Thymus (tissue), 11 donors: ENCODE measurements around the gene PEPD. TPM values are rescaled to one million over a fixed set of nuclear protein-coding genes. Genes with fewer than 3 reads are reported as not detected.

Source experiments
- DNase-seq, 9 donors: peaks; one replicate each; pipeline ENCODE4 v3.0.0-alpha.2; 2013; ENCODE audit warnings: low spot score in 9 of 9, low read depth in 6 of 9, missing footprints in 1 of 9
- H3K27ac ChIP-seq, 2 donors: one replicate each; pipeline ENCODE4 v1.5.1; 2013; ENCODE audit warnings: control low read depth in 1 of 2, low read depth in 1 of 2, low read length in 1 of 2, mild to moderate bottlenecking in 1 of 2, moderate library complexity in 1 of 2
- H3K27me3 ChIP-seq, 2 donors: one replicate each; pipeline ENCODE4 v1.5.1; 2013; ENCODE audit warnings: low read length in 1 of 2; ENCODE audit not compliant: control insufficient read depth in 2 of 2, insufficient read depth in 1 of 2
- H3K36me3 ChIP-seq, 2 donors: one replicate each; pipeline ENCODE4 v1.5.1; 2013; ENCODE audit warnings: low read length in 1 of 2, mild to moderate bottlenecking in 1 of 2, moderate library complexity in 1 of 2; ENCODE audit not compliant: control insufficient read depth in 2 of 2, insufficient read depth in 2 of 2
- H3K4me1 ChIP-seq, 2 donors: one replicate each; pipeline ENCODE4 v1.5.1; 2013; ENCODE audit warnings: low read length in 2 of 2; ENCODE audit not compliant: control insufficient read depth in 2 of 2, insufficient read depth in 2 of 2
- H3K4me3 ChIP-seq, 2 donors: one replicate each; pipeline ENCODE4 v1.5.1; 2013; ENCODE audit warnings: low read length in 2 of 2, control low read depth in 1 of 2, mild to moderate bottlenecking in 1 of 2
- H3K9me3 ChIP-seq, 2 donors: one replicate each; pipeline ENCODE4 v1.5.1; 2013; ENCODE audit warnings: low read length in 1 of 2, mild to moderate bottlenecking in 1 of 2; ENCODE audit not compliant: control insufficient read depth in 2 of 2, insufficient read depth in 1 of 2
- WGBS: extraction: QIAGEN DNeasy Blood & Tissue Kit; methylation state at CpG from one replicate; pipeline ENCODE4 v1.1.7; 2013; 5-methylcytosine and 5-hydroxymethylcytosine counted together
- polyA plus RNA-seq: library from polyadenylated mRNA; stranded (reverse); fragments of 200-250 nt; gene quantifications from one replicate; pipeline ENCODE4 v1.2.3, GENCODE V29; 2013
- total RNA-seq: library from RNA; stranded (reverse); fragments of 120-200 nt; gene quantifications from one replicate; pipeline ENCODE4 v1.2.4, GENCODE V29; 2013
- donor health status: healthy.

PEPD gene
- total and polyA plus RNA-seq, 2 donors: 24.7 to 42.4 TPM

DNA sequence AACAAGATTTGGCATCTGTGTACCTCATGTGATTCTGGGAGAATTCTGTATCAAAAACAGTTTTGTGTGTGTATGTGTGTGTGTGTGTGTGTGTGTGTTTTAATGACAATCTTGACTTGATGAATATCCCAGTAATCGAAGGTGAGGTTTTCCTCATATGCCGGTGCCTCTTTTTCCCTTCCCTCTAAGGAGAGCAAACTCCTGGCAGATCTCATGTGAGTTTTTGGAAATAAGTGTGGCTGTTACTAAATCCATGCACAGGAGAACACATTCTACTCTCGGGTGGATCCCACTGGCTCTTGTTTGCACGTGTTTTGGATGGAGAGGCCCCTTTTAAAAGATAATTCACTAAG is 177.0 kb downstream of the PEPD start:
- no peaks in the 10 kb centered on the region for H3K36me3 ChIP-seq
- H3K27me3 ChIP-seq: peaks cover 0 to 4% of the 10 kb centered on the region in 2 donors
- no peaks in the 10 kb centered on the region for H3K9me3 ChIP-seq
- WGBS: 74% methylated on average over 4 of the region's 4 CpGs
- H3K4me1 ChIP-seq: no peaks in the 10 kb centered on the region
- no peak overlapping the region for H3K27ac ChIP-seq
- no peak for DNase-seq
- H3K4me3 ChIP-seq: no peak overlapping the region

GRCh38 chr19:33343859-33344572 is 177.6 kb downstream of the PEPD start:
- WGBS: 53% methylated on average over 12 of the region's 12 CpGs
- Histone ChIP-seq H3K9me3 (no peaks in the 10 kb centered on the region), H3K4me1 (no peaks in the 10 kb centered on the region), H3K27ac (no peak overlapping the region), H3K4me3 (no peak overlapping the region), H3K36me3 (no peaks in the 10 kb centered on the region), H3K27me3 (peaks cover 0 to 4% of the 10 kb centered on the region in 2 donors)
- DNase-seq: no peak

DNA sequence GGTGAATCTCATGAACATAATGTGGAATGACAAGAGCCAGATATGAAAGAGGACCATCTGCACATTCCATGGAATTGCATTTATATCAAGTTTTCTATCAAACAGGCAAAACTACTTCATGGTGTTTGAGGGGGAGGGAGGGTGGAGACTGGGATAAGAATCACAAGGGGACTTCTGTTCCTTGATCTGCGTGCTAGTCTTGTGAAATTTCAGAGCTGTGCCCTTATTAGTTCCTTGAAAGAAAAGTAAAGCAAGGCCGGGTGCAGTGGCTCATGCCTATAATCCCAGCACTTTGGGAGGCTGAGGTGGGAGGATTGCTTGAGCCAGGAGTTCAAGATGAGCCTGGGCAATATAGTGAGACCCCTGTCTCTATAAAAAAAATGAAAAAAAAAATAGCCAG is 178.3 kb downstream of the PEPD start:
- no peaks in the 10 kb centered on the region for H3K9me3 ChIP-seq
- H3K27ac ChIP-seq: no peak overlapping the region
- H3K4me1 ChIP-seq: no peaks in the 10 kb centered on the region
- no peak for DNase-seq
- no peaks in the 10 kb centered on the region for H3K36me3 ChIP-seq
- peaks cover 0 to 4% of the 10 kb centered on the region in 2 donors for H3K27me3 ChIP-seq
- H3K4me3 ChIP-seq: no peak overlapping the region
- 98% methylated on average over 2 of the region's 2 CpGs for WGBS

DNA sequence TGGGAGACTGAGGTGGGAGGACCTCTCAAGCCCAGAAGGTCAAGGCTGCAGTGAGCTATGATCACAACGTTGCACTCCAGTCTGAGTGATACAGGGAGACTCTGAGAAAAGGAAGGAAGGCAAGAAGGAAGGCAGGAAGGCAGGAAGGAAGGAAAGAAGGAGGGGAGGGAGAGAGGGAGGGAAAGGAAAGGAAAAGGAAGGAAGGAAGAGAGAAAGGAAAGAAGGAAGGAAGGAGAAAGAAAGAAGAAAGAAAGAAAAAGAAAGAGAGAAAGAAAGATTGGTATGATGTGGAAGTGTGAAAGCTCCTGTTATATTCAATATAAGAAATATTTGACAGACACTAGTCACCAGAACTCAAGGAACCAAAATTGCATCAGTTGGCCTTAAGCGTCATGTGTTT is 180.6 kb downstream of the PEPD start:
- H3K36me3 ChIP-seq: no peaks in the 10 kb centered on the region
- H3K4me1 ChIP-seq: no peaks in the 10 kb centered on the region
- H3K27ac ChIP-seq: no peak overlapping the region
- 28% methylated on average over 2 of the region's 2 CpGs for WGBS
- H3K9me3 ChIP-seq: no peaks in the 10 kb centered on the region
- no peak overlapping the region for H3K4me3 ChIP-seq
- H3K27me3 ChIP-seq: no peaks in the 10 kb centered on the region
- DNase-seq: no peak

DNA sequence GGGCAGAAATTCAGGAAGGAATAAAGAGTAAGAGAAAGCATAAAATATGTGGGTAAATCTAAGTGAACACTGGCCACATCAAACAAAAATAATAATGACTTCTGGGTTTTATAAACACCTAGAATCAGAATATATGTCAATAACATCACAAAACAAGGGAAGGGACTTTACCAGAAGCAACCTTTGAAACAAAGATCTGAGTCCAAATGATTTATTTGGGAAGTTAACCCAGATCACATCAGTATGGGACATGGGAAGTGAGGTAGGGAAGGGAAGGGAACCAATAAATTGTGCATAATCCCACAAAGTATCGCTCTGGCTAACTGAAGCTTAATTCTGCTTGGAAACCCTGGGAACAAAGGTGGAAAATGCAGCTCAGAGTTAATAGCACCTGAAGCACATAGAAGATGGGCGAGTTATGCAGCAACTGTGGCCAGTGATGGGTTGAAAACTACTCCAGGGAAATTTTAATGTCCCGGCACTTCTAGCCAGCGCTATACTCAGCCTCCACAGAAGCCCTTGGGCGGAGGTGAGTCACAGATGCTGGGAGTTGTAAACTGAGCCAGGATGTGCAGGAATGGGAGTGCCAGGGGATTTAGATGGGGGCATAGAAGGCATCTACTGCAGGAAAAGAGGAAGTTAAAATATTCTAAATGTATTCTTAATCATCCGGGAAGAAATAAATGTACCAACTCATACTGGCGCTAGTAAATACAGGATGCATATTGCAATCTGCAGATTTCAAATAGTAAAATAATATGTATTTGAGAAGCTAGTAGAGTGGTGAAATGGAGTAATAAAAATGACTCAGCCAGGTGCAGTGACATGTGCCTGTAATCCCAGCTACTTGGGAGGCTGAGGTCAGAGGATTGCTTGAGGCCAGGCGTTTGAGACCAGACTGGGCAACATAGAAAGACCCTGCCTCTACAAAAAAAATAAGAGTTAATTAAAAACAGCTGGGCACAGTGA is 182.3 kb downstream of the PEPD start:
- no peaks in the 10 kb centered on the region for H3K36me3 ChIP-seq
- H3K4me1 ChIP-seq: no peaks in the 10 kb centered on the region
- H3K9me3 ChIP-seq: no peaks in the 10 kb centered on the region
- H3K27me3 ChIP-seq: no peaks in the 10 kb centered on the region
- DNase-seq: no peak
- H3K4me3 ChIP-seq: no peak overlapping the region
- H3K27ac ChIP-seq: no peak overlapping the region
- WGBS: 73% methylated on average over 8 of the region's 8 CpGs

Other genes starting within 250 kb of the PEPD start
- 7.0 TPM for gene CEBPA, start 219.3 kb downstream of the PEPD start, total RNA-seq
- 10.1 TPM for gene CEBPA, start 219.3 kb downstream of the PEPD start, polyA plus RNA-seq
- 16.8 TPM for gene CEBPG, start 148.1 kb downstream of the PEPD start, total RNA-seq
- gene CEBPG, start 148.1 kb downstream of the PEPD start, polyA plus RNA-seq: 21.0 TPM
- gene CHST8, start 100.2 kb upstream of the PEPD start, total RNA-seq: 0.47 TPM
- 0.23 TPM for gene CHST8, start 100.2 kb upstream of the PEPD start, polyA plus RNA-seq